ENCODE data around the gene CDX2. TPM values are rescaled to one million over a fixed set of nuclear protein-coding genes. Genes with fewer than 3 reads are reported as not detected.

CDX2 gene
- total RNA-seq, 1 donor from 2014 or later, result not detected

- DNase-seq (ENCODE audit: extremely low read depth, low read depth, low spot score), result no peak
Measured at GRCh38 chr13:27919659-27919933, 49.5 kb downstream of the CDX2 start.

GRCh38 chr13:27918918-27919658, 50.0 kb downstream of the CDX2 start:
- no peak for DNase-seq (ENCODE audit: extremely low read depth, low read depth, low spot score)

- no peak for DNase-seq (ENCODE audit: extremely low read depth, low read depth, low spot score)
Measured at GRCh38 chr13:27918041-27918917, 50.8 kb downstream of the CDX2 start.

GRCh38 chr13:27917121-27917947, 51.8 kb downstream of the CDX2 start:
- DNase-seq (ENCODE audit: extremely low read depth, low read depth, low spot score), result no peak

- no peak for DNase-seq (ENCODE audit: extremely low read depth, low read depth, low spot score)
Measured at GRCh38 chr13:27915301-27916207, 53.6 kb downstream of the CDX2 start.

- no peak for DNase-seq (ENCODE audit: extremely low read depth, low read depth, low spot score)
Measured at GRCh38 chr13:27913160-27913559, 56.0 kb downstream of the CDX2 start.

GRCh38 chr13:27911521-27911920, 57.6 kb downstream of the CDX2 start:
- DNase-seq (ENCODE audit: extremely low read depth, low read depth, low spot score), result no peak

Other genes starting within 250 kb of the CDX2 start
- gene GSX1, start 176.8 kb downstream of the CDX2 start, total RNA-seq, result not detected in 2 replicates
- not detected in 2 replicates for gene PDX1, start 49.3 kb downstream of the CDX2 start, total RNA-seq
- not detected in 2 replicates for gene URAD, start 19.4 kb upstream of the CDX2 start, total RNA-seq
- gene FLT3, start 131.3 kb upstream of the CDX2 start, total RNA-seq, result not detected in 2 replicates
- 15.7 and 27.4 TPM in 2 replicates for gene PAN3, start 169.2 kb upstream of the CDX2 start, total RNA-seq

All from glomerular endothelial cell (primary cell).